SK-N-SH (cell line): Measurements from ENCODE around the gene MEPCE.

Experiments used
- FOXM1 ChIP-seq: IDR thresholded peaks from 2 replicates; pipeline ENCODE4 v1.4.0; 2012; ENCODE audit warnings: low read depth, mild to moderate bottlenecking
- TF ChIP-seq, protein P1 (sequence below): fragments of 200-600 bp; sonication (generic); IDR thresholded peaks from 2 replicates; pipeline ENCODE4 v1.6.1; 2017; ENCODE audit warnings: antibody characterized with exemption, mild to moderate bottlenecking, moderate library complexity

DNA sequence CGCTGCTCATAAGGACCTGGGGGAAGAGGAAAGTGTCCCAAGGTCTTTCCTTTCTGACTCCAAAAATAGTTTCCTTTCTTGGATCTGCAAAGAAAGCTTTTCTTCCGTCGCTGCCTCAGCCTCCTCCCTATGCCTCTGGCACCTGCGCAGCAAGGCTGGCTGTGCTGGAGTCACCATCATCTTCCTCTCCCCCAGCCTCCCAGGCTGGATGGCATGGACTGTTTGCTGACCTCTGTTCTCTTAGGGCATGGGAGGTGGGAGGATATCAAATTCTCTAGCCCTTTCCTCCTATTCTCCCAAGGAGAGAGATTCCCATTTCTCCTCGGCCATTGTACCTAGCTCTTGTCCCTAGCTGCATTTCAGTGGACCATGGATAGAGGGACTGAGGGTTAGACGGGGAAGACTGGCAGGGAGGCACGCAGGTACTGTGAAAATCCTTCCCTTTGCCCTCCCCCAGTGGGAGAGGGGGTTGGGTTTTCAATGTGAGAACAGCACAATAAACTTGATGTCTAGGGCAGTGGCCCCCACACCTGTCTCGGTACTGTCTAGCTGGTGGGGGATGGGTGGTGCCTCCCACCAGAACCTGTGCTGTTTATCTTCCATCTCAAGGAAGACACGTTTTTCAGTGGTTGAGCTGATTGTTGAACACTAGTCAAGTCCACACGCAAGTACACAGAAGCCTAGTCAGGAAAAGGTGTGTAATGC, 4.1 kb downstream of the MEPCE start:
- TF ChIP-seq, protein P1, sequence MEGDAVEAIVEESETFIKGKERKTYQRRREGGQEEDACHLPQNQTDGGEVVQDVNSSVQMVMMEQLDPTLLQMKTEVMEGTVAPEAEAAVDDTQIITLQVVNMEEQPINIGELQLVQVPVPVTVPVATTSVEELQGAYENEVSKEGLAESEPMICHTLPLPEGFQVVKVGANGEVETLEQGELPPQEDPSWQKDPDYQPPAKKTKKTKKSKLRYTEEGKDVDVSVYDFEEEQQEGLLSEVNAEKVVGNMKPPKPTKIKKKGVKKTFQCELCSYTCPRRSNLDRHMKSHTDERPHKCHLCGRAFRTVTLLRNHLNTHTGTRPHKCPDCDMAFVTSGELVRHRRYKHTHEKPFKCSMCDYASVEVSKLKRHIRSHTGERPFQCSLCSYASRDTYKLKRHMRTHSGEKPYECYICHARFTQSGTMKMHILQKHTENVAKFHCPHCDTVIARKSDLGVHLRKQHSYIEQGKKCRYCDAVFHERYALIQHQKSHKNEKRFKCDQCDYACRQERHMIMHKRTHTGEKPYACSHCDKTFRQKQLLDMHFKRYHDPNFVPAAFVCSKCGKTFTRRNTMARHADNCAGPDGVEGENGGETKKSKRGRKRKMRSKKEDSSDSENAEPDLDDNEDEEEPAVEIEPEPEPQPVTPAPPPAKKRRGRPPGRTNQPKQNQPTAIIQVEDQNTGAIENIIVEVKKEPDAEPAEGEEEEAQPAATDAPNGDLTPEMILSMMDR: no peak
- TF ChIP-seq FOXM1: no peak
